Measurements from ENCODE around the gene DMC1.
"Not testable (repeated sequence)": the region's sequence is repeated elsewhere in the genome, so short reads cannot be mapped to it uniquely, and the experiment has no call there.

DMC1 gene

DNA sequence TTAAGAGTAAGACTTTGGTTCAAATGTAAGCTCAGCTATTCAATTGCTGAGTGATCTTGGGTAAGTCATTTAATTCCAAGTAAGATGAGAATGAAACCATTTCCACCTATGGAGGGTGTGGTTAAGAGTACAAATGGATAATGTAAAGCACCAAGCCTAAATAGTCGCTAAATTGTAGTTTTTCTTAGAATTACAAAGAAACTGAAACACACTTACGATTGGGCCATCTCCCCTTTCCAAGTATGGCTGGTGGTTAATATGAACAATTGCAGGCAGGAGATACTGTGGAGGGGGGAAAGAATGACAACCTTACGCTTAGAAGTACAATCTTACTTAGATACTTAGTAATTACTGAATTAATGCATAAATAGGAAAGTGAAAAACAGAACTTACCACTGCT is 72.1 kb downstream of the DMC1 start:
- DNase-seq = no peak

DNA sequence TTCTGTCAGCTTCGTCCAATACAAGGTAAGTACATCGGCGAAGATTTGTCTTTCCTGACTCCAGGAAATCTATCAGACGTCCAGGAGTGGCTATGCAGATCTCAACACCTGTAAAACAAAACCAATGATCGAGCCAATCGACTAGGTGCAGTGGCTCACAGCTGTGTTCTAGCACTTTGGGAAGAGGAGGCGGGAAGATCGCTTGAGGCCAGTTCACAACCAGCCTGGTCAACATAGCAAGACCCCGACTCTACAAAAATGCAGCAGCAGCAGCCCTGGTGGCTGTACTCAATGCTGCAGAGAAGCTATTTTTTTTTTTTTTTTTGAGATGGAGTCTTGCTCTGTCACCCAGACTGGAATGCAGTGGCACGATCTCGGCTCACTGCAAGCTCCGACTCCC is 75.0 kb downstream of the DMC1 start:
- no peak for DNase-seq

DNA sequence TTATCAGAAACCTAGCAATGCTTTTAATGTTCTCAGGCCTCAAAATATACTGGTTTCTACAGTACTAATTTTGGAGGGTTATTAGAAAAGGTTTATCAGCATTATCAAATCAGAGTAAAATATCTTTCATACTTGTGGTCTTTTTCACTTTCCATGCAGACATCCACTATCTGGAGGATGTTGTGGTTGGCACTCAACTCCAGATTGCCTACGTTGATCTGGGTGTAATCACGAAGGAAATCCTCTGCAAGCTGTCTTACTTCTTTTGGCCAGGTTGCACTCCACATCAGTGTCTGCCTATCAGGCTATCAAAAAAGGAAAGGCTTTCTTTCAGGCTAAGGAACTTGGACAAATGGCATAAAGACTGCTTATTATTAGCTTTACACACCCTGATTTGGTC is 75.5 kb downstream of the DMC1 start:
- DNase-seq = no peak

DNA sequence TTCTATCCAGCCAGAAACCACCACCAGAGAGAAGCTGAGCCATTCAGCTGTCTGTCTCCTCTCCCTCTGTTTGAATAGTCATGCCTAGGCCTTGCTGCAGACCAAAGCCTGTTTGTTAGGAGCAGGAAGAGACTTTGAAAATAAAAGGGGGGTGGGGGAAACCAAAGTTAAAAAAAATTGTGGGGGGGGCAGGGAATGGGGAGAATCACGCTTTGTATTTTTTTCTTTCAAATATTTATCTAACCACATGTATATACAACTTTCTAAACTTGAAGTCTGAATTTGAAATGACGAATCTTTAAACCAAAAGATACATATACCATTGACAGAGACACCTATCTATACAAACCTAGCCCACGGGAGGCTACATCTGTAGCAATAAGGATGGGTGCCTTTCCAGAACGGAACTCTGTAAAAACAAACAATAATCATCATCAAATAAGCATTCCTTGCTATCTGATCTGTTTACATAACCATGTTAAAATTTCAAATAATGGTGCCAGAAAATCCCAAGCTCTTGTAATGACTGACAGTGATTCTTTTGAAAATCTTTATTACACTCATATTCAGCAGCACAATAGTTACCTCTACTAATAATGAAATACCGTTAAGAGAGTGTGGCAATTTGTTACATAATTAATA is 78.2 kb downstream of the DMC1 start:
- no peak for DNase-seq

DNA sequence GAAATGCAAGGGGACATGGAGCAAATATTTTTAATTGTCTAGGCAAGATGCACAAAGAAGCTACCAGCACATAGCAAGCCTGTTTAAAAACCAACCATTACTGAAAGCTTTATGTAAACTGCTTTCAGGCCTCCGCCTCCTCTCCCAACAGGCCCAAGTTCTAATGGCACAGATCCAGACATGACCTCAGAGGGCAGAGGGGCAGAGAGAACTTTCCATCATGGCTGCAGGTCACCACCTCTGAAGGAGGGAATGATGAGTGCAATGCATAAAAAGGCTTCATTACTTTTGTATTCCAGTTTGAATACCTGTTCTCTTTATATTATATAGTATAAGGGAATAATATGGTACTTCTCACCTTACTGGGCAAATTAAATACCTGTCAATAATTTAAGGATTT is 79.1 kb downstream of the DMC1 start:
- no peak for DNase-seq

DNA sequence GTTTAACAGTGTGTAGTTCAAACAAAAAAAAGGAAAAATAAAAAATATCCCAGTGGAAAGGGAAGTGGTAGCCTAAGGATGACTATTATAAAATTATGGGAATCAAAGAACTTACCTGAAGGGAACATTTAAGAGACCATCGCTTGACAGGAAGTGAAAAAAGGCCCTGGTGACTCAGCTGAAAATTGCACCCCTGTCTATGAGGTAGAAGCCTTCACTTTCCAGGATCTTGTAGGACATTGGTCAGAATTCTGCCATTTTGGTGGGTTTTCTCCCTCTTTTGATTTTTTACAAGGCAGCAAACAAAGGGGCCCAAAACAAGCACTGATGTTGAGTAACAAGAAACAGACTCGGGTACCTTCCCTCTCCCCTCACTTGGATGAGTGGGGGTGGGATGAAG is 79.5 kb downstream of the DMC1 start:
- DNase-seq = no peak

DNA sequence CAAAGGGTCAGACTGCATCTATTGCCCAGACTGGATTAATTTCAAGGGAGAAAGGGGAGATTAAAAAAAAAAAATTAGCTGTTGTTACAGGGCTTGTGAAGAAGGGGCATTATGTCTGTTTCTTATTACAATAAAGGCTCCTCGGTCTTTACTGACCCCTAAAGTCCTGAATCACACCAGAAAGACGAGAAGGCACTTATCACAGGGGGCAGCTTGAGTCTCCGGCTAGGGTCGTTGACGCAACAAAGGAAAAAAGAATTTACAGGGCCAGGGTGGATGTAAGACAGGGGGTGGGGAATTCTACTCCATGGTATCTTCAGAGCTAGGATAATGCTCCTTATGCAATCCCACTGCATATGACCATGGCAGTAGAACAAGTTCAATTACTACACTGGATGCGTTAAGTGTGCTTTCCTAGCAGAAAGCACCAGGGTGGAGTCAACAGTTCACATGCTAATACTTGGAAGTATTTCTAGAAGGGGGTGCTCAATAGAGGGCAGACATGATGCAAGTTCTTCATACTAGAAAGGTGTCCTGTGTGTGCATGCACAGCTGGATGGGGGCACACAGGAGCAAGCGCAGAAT is 80.3 kb downstream of the DMC1 start:
- no peak for DNase-seq

DNA sequence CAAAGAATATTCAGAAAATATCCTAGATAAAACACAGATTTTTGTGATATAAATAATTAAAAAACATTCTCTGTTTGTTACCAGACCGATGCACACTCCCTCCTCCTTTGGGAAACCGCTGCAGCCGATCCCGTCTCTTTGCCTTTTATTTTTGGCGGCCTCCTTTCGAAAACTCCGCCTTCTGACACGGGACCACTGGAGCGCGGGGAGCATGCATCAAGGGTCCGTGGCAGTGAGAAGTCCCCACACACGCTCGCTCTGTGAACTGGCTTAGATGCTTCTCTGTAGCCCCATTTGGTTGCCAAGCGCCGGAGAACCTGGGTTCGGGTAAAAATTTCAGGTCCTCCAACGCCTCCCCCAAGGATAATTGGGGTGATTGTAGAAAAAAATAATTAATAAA is 80.8 kb downstream of the DMC1 start:
- no peak for DNase-seq

DNA sequence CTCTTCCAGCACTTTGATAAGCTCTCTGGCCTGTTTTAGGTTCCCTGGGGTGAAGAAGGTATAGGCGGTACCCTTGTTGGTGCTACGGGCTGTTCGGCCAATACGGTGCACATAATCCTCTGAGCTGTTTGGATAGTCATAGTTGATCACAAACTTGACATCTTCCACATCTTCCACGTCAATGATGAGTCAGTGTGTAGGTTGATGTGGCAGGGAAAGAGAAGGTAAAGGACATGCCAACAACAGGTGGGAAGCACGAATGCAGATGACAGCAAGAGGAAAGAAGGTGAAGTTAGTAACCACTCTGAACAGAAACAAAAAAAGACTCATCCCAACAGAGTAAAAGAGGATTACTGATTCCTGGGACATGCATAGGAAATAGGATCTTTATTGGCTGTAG is 82.0 kb downstream of the DMC1 start:
- no peak for DNase-seq

DNA sequence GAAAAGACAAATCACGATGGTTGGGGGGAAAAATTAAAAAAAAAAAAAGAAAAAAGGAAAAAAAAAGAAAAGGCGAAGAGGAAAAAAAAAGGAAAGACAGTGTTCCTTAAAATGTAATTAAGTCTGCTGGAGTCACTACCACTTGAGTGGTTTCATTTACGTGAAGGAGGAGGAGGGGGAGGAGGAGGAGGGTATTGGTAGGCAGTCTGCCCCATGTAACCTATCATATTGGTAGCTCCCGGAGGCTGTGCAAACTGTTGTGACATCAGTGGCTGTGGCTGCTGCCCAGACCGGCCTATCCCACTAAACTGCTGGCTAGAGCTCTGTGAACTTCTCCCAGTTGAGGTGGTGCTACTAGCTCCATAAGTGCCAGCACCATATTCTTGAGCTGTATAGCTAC is 84.2 kb downstream of the DMC1 start:
- no peak for DNase-seq

DNA sequence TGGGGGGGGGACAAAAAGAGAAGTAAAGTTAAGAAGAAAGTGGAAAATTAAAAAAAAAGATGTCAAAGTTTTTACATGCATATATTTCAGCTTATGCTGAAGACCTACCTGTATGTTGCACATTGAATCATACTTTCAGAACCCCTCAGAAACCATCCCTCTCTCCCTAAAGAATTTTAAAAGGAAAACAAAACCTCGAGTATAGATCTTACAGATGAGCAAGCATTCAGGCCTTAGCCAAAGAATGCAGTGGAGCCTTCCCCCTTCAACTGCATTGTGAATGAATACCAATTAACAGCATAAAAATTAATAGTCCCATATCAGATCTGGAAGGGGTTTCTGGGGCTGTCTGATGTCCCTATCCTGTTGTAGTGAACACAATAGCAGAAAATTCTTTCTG is 85.7 kb downstream of the DMC1 start:
- no peak for DNase-seq

DNA sequence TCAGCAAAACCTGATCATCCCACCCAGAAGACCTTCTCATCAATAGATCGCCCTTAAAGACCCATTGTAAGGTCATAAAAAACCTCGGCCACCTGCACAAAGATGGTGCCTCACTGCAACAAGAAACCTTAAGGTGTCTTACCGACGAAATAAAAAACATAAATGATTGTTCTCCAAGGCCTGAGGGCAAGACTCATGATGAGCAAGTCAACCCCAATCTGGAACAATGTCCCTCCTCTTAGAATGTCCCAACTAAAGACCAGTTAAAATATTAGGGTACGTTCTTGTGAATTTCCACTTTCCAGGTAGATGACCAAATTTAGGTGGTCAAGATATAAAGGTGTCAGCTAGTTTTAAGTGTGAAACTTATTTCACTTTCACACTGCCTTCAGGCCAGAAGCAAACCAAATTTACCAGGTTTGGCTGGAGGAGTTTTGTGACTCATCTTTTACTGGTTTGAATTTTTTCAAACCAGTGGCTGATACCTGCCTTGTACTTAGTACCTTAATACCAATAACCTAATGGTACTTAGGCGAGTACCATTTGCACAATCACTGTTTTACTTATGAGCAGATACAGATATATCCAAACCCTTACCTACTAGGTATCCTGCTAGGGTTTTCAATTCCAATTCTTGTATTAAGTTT is 87.2 kb downstream of the DMC1 start:
- DNase-seq = no peak

DNA sequence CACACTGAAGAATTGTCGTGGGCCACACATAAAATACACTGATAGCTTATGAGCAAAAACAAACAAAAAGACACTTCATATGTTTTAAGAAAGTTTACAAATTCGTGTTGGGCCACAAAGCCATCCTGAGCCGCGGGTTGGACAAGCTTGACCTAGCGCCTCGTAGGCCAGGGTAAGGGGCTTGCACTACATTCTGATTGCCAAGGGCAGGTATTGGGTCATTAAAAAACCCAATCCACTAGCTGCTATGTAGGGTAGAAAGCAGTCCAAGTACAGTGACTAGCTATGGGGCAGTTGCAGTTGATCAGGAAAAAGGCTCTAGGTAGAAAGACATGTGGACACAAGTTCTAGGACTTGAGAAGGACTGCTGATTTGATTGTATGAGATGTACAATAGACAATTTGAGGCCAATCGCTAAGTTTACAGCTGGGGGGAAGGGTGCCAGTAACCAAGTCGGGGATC is 88.1 kb downstream of the DMC1 start:
- DNase-seq = no peak

DNA sequence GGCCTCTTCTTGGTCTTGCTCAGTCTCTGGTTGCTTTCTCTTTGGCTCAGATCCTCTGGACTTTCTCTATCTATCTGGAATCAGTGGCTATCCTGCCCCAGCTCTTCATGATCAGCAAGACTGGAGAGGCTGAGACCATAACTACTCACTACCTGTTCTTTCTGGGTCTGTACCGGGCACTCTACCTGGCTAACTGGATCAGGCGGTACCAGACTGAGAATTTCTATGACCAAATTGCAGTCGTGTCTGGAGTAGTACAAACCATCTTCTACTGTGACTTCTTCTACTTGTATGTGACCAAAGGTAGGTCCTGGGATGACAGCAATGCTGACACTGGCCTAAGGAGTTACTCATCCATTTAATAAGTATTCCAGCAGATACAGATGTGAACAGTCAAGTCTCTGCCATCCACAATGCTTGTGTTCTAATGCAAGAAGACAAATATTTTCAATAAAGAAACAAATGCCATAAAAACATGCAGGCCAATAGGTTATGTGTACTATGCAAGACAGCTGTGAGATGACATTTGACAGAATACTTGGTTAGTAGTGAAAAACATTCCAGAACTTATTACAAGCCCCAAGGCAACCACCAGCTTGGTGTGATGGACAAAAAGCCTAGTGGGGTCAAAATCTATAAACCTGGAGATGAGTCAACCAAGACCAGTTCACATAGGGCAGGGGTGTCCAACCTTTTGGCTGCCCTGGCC is 88.7 kb downstream of the DMC1 start:
- no peak for DNase-seq

DNA sequence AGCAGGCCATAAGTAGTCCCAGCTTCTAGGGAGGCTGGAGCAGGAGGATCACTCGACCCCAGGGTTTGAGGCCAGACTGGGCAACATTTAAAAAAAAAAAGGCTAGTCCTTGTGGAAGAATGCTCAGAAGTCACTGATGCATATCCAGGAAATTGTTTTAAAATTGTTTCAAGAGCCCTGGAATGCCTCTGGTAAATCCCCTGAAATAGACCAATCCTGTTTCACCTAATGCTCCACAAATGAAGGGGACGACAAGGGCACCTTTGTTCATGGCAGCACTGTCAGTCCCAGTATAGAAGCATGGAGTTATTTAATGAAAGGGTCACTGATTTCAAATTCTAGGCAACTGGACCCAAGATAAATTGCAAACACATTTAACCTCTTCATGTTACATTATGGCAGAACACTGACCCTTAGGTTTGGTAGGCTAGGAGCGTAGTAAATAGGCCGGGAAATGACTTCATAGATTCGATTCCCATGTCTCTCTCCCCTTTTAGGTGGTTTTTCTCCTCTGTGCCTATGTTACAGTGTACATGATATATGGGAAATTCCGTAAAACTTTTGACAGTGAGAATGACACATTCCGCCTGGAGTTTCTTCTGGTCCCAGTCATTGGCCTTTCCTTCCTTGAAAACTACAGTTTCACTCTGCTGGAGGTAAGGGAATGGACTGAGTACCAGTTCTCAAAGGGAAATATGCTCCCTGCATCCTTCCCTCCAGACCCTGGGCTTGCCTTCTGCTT is 90.7 kb downstream of the DMC1 start:
- DNase-seq = no peak

DNA sequence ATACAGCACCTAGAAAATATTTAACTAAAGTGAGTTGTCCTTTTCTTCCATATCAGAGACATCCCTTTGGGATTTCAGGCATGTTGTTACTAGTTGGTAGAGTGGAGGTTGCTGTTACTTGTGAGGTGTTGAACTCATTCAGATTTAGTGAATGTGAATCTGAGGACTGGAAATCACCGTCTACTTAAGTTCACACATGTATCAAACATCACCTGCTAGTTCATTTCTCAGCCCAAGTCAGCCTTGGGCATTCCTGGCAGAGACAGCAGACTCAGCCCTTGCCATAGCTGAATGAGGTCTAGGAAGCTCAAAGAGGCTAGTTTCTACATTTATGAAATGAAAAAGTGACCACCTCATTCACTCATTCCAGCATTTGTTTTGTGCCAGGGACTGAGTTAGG is 92.4 kb downstream of the DMC1 start:
- no peak for DNase-seq

DNA sequence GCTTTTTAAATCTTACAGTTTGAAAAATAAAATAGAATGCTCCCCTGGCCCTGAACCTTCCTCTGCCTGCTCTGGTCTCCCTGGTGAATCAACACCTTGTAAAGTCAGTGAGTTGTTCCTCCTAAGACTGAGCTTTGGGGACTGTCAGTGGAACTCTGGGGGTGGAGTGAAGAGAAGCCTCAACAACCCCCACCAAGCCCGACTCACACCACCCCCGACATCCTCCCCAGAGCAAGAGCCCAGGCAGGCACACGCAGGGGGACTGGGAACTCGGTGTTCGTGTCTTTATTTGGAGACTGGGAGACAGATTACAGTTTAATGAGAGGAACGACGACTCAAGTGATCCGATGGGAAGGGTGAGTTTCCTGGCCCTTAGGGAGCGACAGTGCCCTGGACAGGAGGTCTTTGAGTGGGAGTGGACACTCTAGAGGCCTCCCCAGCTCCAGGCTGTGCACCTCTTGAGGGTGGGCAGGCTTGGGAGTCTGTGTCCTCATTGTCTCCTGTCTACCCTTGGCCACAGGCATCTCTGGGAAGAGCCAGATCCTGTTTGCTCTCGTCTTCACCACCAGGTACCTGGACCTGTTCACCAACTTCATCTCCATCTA is 95.9 kb downstream of the DMC1 start:
- no peak for DNase-seq

DNA sequence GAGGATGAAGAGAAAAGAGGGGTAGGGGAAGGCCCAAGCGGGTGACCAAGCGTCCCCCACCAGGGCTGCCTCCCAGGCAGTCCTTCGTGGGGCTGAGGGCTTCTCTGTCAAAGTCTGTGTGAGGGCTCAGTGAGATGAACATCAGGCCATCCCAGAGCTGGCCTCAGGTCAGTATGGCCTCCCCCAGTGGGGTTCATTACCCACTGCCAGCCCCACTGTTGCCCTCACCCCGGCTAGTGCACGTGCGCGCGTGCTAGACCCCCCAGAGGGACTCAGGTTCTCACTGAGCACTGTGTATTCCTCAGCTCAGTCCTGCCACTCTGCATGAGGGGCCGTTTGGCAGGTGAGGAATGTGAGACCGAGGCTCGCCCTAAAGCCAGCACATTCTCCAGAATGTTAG is 98.7 kb downstream of the DMC1 start:
- no peak for DNase-seq

DNA sequence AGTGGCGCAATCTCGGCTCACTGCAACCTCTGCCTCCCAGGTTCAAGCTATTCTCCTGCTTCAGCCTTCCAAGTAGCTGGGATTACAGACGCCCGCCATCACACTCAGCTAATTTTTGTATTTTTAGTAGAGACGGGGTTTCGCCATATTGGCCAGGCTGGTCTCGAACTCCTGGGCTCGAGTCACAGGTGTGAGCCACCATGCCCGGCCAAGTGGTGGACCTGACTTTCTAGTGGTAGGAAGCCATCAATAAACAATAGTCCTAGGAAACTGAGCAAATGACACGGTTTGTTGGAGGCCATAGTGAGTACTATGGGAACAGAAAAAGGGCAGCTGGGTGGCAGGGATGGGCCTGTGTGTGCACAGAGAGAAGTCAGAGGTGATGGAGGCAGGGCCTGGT is 99.8 kb downstream of the DMC1 start:
- not testable (repeated sequence) for DNase-seq

DNA sequence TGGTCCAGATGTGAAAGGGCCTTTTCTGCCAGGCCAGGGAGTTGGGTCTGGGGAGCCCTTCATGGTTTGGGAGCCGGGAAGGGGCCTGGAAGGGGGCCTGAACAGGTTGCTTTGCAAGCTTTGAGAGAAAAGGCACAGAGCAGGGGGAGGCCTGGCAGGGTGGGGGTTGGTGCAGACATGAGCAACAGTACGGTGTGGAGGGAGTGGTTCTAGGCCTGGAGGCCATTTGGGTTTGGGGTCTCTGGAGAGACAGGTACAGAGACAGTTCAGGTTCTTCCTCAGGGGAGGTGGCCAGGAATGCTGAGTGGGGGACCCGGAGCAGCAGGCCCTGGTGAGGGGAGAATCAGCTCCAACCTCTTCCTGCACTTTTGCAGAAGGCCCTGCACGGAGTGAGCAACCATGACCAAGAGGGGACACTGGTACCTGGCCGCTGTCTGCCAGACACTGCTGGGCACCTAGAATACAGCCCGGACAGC is 100.6 kb downstream of the DMC1 start:
- DNase-seq = no peak
